Measurements from ENCODE around the gene VEGFD.

VEGFD gene

GRCh38 chrX:15350329-15350996 is 33.8 kb downstream of the VEGFD start:
- Histone ChIP-seq H3K27ac (ENCODE audit: extremely low read depth, low read depth, low read length) (no peak overlapping the region), H3K4me3 (ENCODE audit: low read depth, low read length) (no peak overlapping the region), H3K4me1 (ENCODE audit: control insufficient read depth, insufficient read depth, low read length) (no peaks in the 10 kb centered on the region), H3K36me3 (ENCODE audit: control insufficient read depth in 2 of 2, insufficient read depth in 1 of 2, low read length in 2 of 2) (no peaks in the 10 kb centered on the region), H3K9me3 (ENCODE audit: control insufficient read depth, insufficient read depth, low read depth, low read length) (no peaks in the 10 kb centered on the region)
- 0 out of 2 replicates have a peak, but pooled peaks have one; percentile 17 for TF ChIP-seq ZNF362 (tag by site-specific recombination; IDR thresholded peaks at IDR 0.05)
- no peak for TF ChIP-seq ELK4 (IDR thresholded peaks at IDR 0.05; ENCODE audit: borderline replicate concordance, low read depth, low read length)
- TF ChIP-seq BCL11B (tag by site-specific recombination; IDR thresholded peaks at IDR 0.05; ENCODE audit: low read depth), result no peak
- no peak for TF ChIP-seq ZFP69B (tag by site-specific recombination; IDR thresholded peaks at IDR 0.05)
- TF ChIP-seq ZNF521 (tag by site-specific recombination; IDR thresholded peaks at IDR 0.05), result no peak
- peak; percentile 55 for TF ChIP-seq ZNF366 (tag by site-specific recombination; conservative IDR thresholded peaks at IDR 0.05)
- no peak for TF ChIP-seq ZNF169 (tag by site-specific recombination; IDR thresholded peaks at IDR 0.05)
- TF ChIP-seq SCRT2 (tag by site-specific recombination; IDR thresholded peaks at IDR 0.05), result no peak
- TF ChIP-seq ZNF121 (tag by site-specific recombination; IDR thresholded peaks at IDR 0.05), result no peak
- ChIA-PET POLR2A (no interaction called here), CTCF (interaction anchor here (0.6 to 7.9 kb wide), 15 partner anchors 9 to 804 kb away, joined by 3 to 165 read pairs (median 10); no protein-coding TSS in a partner anchor)

- no peaks in the 10 kb centered on the region for H3K4me1 ChIP-seq (ENCODE audit: control insufficient read depth, insufficient read depth, low read length)
- POLR2A ChIA-PET, result interaction anchor here (0.5 kb wide), 1 partner anchor 165 kb away, joined by 4 read pairs; no protein-coding TSS in a partner anchor
- H3K9me3 ChIP-seq (ENCODE audit: control insufficient read depth, insufficient read depth, low read depth, low read length), result no peaks in the 10 kb centered on the region
- no peak overlapping the region for H3K4me3 ChIP-seq (ENCODE audit: low read depth, low read length)
- no peaks in the 10 kb centered on the region for H3K36me3 ChIP-seq (ENCODE audit: control insufficient read depth in 2 of 2, insufficient read depth in 1 of 2, low read length in 2 of 2)
- TF ChIP-seq RBAK (tag by site-specific recombination; IDR thresholded peaks at IDR 0.05) (no peak), ZNF654 (tag by site-specific recombination; IDR thresholded peaks at IDR 0.05; ENCODE audit: low read depth) (peak; percentile 64), ZNF660 (tag by site-specific recombination; IDR thresholded peaks at IDR 0.05) (0 out of 2 replicates have a peak, but pooled peaks have one; percentile 30)
- H3K27ac ChIP-seq (ENCODE audit: extremely low read depth, low read depth, low read length), result no peak overlapping the region
- CTCF ChIA-PET, result interaction anchor here (0.5 to 7.9 kb wide), 51 partner anchors 8 to 1450 kb away, joined by 3 to 165 read pairs (median 4); partner anchors contain the start of gene PIR
These were observed 35.2 kb downstream of the VEGFD start for GRCh38 chrX:15349046-15349445.

- H3K9me3 ChIP-seq (ENCODE audit: control insufficient read depth, insufficient read depth, low read depth, low read length), result no peaks in the 10 kb centered on the region
- H3K4me1 ChIP-seq (ENCODE audit: control insufficient read depth, insufficient read depth, low read length), result no peaks in the 10 kb centered on the region
- ChIA-PET CTCF (interaction anchor here (0.7 to 2.9 kb wide), 3 partner anchors 45 to 1242 kb away, joined by 3 to 10 read pairs (median 9); no protein-coding TSS in a partner anchor), POLR2A (no interaction called here)
- H3K36me3 ChIP-seq (ENCODE audit: control insufficient read depth in 2 of 2, insufficient read depth in 1 of 2, low read length in 2 of 2), result no peaks in the 10 kb centered on the region
- no peak overlapping the region for H3K27ac ChIP-seq (ENCODE audit: extremely low read depth, low read depth, low read length)
- no peak overlapping the region for H3K4me3 ChIP-seq (ENCODE audit: low read depth, low read length)
- TF ChIP-seq ZNF426 (tag by site-specific recombination; IDR thresholded peaks at IDR 0.05) (no peak), ZNF624 (tag by site-specific recombination; IDR thresholded peaks at IDR 0.05) (no peak), ZNF580 (tag by site-specific recombination; IDR thresholded peaks at IDR 0.05) (no peak), TRIM28 (IDR thresholded peaks at IDR 0.05; ENCODE audit: borderline replicate concordance, low read length) (no peak), ZNF2 (tag by site-specific recombination; IDR thresholded peaks at IDR 0.05) (no peak), ZNF433 (tag by site-specific recombination; IDR thresholded peaks at IDR 0.05; ENCODE audit: low read depth) (no peak), ZNF518A (tag by site-specific recombination; conservative IDR thresholded peaks at IDR 0.05; ENCODE audit: low read depth) (no peak), ZNF157 (tag by site-specific recombination; IDR thresholded peaks at IDR 0.05) (no peak), PATZ1 (tag by site-specific recombination; IDR thresholded peaks at IDR 0.05) (no peak), ZNF37A (tag by site-specific recombination; IDR thresholded peaks at IDR 0.05) (no peak)
These were observed 38.2 kb downstream of the VEGFD start for GRCh38 chrX:15345976-15346375.

Measured in HEK293 (cell line).